Heart left ventricle (tissue), 16 donors: Measurements from ENCODE around the gene PTS. TPM values are rescaled to one million over a fixed set of nuclear protein-coding genes. Genes with fewer than 3 reads are reported as not detected.
A peak's percentile ranks its signal among the peaks of the same experiment; 100 is the strongest.

Experiments
- ATAC-seq, 4 donors: fragments of 200-7000 bp; cut with Tn5 transposase; one replicate each; pipeline ENCODE4 v1.9.1; 2020 to 2022; ENCODE audit warnings: moderate library complexity in 4 of 4, mild to moderate bottlenecking in 3 of 4, moderate number of reproducible peaks in 1 of 4
- DNase-seq, 5 donors: peaks; one replicate each; pipeline ENCODE4 v3.0.0-alpha.2; 2020
- H3K27ac ChIP-seq, 12 donors: fragments of 200-600 bp; sonication (generic) in 4 of 12; one replicate each; pipeline versions ENCODE4 v1.5.0 to v1.8.0; 2016 to 2022; ENCODE audit warnings: mild to moderate bottlenecking in 2 of 12
- H3K27me3 ChIP-seq, 9 donors: fragments of 200-600 bp; sonication (generic) in 2 of 9; one replicate each; pipeline versions ENCODE4 v1.5.1 to v1.8.0; 2016 to 2022; ENCODE audit warnings: mild to moderate bottlenecking in 3 of 9
- H3K36me3 ChIP-seq, 9 donors: fragments of 200-600 bp; sonication (generic) in 2 of 9; one replicate each; pipeline versions ENCODE4 v1.5.0 to v1.8.0; 2018 to 2022; ENCODE audit warnings: mild to moderate bottlenecking in 2 of 9
- H3K4me1 ChIP-seq, 12 donors: fragments of 200-600 bp; sonication (generic) in 4 of 12; one replicate each; pipeline versions ENCODE4 v1.5.0 to v1.8.0; 2016 to 2022; ENCODE audit warnings: mild to moderate bottlenecking in 3 of 12
- H3K4me3 ChIP-seq, 12 donors: fragments of 200-600 bp; sonication (generic) in 4 of 12; one replicate each; pipeline versions ENCODE4 v1.5.0 to v1.8.0; 2017 to 2022; ENCODE audit warnings: mild to moderate bottlenecking in 9 of 12, moderate library complexity in 4 of 12
- H3K9me3 ChIP-seq, 12 donors: fragments of 200-600 bp; sonication (generic) in 4 of 12; one replicate each; pipeline versions ENCODE4 v1.5.0 to v1.8.0; 2016 to 2022; ENCODE audit warnings: mild to moderate bottlenecking in 1 of 12
- CTCF ChIP-seq, 12 donors: fragments of 200-600 bp; sonication (generic) in 4 of 12; IDR thresholded peaks; one replicate each; pipeline versions ENCODE4 v1.5.0 to v1.8.0; 2018 to 2022; ENCODE audit warnings: antibody characterized with exemption in 12 of 12, mild to moderate bottlenecking in 5 of 12
- POLR2A ChIP-seq, 2 donors: fragments of 450-650 bp; IDR thresholded peaks; one replicate each; pipeline ENCODE4 v1.6.1; 2017; ENCODE audit warnings: antibody characterized with exemption in 2 of 2, mild to moderate bottlenecking in 2 of 2, moderate library complexity in 2 of 2
- whole genome bisulfite sequencing, 4 donors: extraction: QIAGEN DNeasy Blood & Tissue Kit in 2 of 4; methylation state at CpG; one replicate each; pipeline versions ENCODE4 v1.1.5 to v1.1.7; 2013 to 2018; 5-methylcytosine and 5-hydroxymethylcytosine counted together
- intact Hi-C, 10 donors: fragments of 100-400 bp; cut with DNase I; formaldehyde crosslinking; loops; one replicate each; pipeline versions ENCODE4 v1.11.1 to v1.14.2; 2022
- polyA plus RNA-seq, 2 donors: library from polyadenylated mRNA; stranded (reverse); fragments of 200-250 nt; gene quantifications; one replicate each; pipeline ENCODE4 v1.2.3, GENCODE V29; 2013
- total RNA-seq, 9 donors: library from RNA; depleted of rRNA in 2 of 9; stranded (reverse); fragments of >200 nt in 2 of 9; fragmentation: NEBNext Ultra II Directional in 3 of 9; extraction: Animal tissue kit (Norgen Biotek cat#: 25700) in 3 of 9; gene quantifications; one replicate each; pipeline versions ENCODE4 v1.1.0 to v1.2.4, GENCODE V29; 2016 to 2023
- donor health status: ischemic (EF 13 %, LVEDD 7.1; RV severe dilation, severe dysfunction).
- donor health status: healthy with polysubstance abuse.
- donor health status: DM: no; HTN: yes; CAD: no.
- donor health status: DM: no; HTN: no; CAD: no.
- donor health status: ischemic (EF 25% LVEDD 6.9; RV normal size, moderate dysfunction).
- donor health status: ischemic (EF 25% LVEDD 5.7; RV mildly dilated, moderate dysfunction).
- donor health status: healthy.
- donor health status: DM: yes; HTN: yes; CAD: no.
- donor health status: ischemic (EF 35%, LVEDD 5.7; RV mildly dilated, moderate dysfunction).
- donor health status: nonischemic (EF 11% LVEDD 7.7; RV severe dilation, severe dysfunction).
- donor health status: DM: yes; HTN: yes; CAD: no.
- donor health status: PGD.
- donor health status: ischemic (EF 29% LVEDD 5.4; RV normal size, mild dysfunction).
- donor health status: nonischemic (EF 23%, LVEDD 6.1; RV moderate dilation, normal function).

PTS gene
- total and polyA plus RNA-seq, 11 donors: 21.6 to 77.7 (median 30.7) TPM

GRCh38 chr11:112265659-112266409 lies 39.6 kb downstream of the PTS start:
- Histone ChIP-seq H3K4me3 (no peak overlapping the region), H3K27ac (peak overlapping the region in 3 of 12 donors; percentile 11 to 37 (median 23)), H3K4me1 (peaks cover 0 to 25% (median 0%) of the 10 kb centered on the region in 12 donors), H3K9me3 (no peaks in the 10 kb centered on the region), H3K36me3 (no peaks in the 10 kb centered on the region), H3K27me3 (no peaks in the 10 kb centered on the region)
- intact Hi-C loops: no loop called here
- ATAC-seq (peak; percentile 42 to 71 (median 56)), DNase-seq (peak in 2 of 5 donors; percentile 25 to 40)
- WGBS, 4 donors: 56 to 78% (median 58%) methylated on average over 11 of the region's 11 CpGs
- TF ChIP-seq CTCF (IDR thresholded peaks at IDR 0.05) (no peak), POLR2A (IDR thresholded peaks at IDR 0.05) (no peak)

- no peaks in the 10 kb centered on the region for H3K9me3 ChIP-seq
- peaks cover 0 to 25% (median 0%) of the 10 kb centered on the region in 12 donors for H3K4me1 ChIP-seq
- peak overlapping the region in 2 of 12 donors; percentile 11 to 37 for H3K27ac ChIP-seq
- 69 to 83% (median 71%) methylated on average over 3 of the region's 3 CpGs for WGBS, 4 donors
- TF ChIP-seq POLR2A (IDR thresholded peaks at IDR 0.05) (no peak), CTCF (IDR thresholded peaks at IDR 0.05) (no peak)
- DNase-seq: no peak
- no peak overlapping the region for H3K4me3 ChIP-seq
- H3K36me3 ChIP-seq: no peaks in the 10 kb centered on the region
- H3K27me3 ChIP-seq: no peaks in the 10 kb centered on the region
- intact Hi-C loops: no loop called here
- ATAC-seq: peak in 1 of 4 donors; percentile 45
Measured at GRCh38 chr11:112266410-112266778, 40.2 kb downstream of the PTS start.

GRCh38 chr11:112267188-112267591 lies 41.0 kb downstream of the PTS start:
- Histone ChIP-seq H3K4me3 (no peak overlapping the region), H3K27ac (no peak overlapping the region), H3K36me3 (no peaks in the 10 kb centered on the region), H3K27me3 (no peaks in the 10 kb centered on the region), H3K4me1 (peaks cover 0 to 25% (median 0%) of the 10 kb centered on the region in 12 donors), H3K9me3 (no peaks in the 10 kb centered on the region)
- intact Hi-C loops: no loop called here
- DNase-seq (no peak), ATAC-seq (no peak)
- WGBS, 4 donors: 24 to 37% (median 34%) methylated on average over 5 of the region's 5 CpGs
- no peak for TF ChIP-seq POLR2A (IDR thresholded peaks at IDR 0.05)
- TF ChIP-seq CTCF (IDR thresholded peaks at IDR 0.05): no peak

- peaks cover 0 to 25% (median 0%) of the 10 kb centered on the region in 12 donors for H3K4me1 ChIP-seq
- H3K9me3 ChIP-seq: no peaks in the 10 kb centered on the region
- TF ChIP-seq CTCF (IDR thresholded peaks at IDR 0.05): no peak
- no peak for TF ChIP-seq POLR2A (IDR thresholded peaks at IDR 0.05)
- no peak for DNase-seq
- no peaks in the 10 kb centered on the region for H3K27me3 ChIP-seq
- 77 to 95% (median 79%) methylated on average over 5 of the region's 5 CpGs for WGBS, 4 donors
- intact Hi-C loops: no loop called here
- H3K27ac ChIP-seq: no peak overlapping the region
- no peak for ATAC-seq
- H3K36me3 ChIP-seq: no peaks in the 10 kb centered on the region
- H3K4me3 ChIP-seq: no peak overlapping the region
Measured at GRCh38 chr11:112268406-112268805, 42.2 kb downstream of the PTS start.
